Heart left ventricle (tissue), 16 donors: ENCODE results near the gene ACSS3. TPM values are rescaled to one million over a fixed set of nuclear protein-coding genes. Genes with fewer than 3 reads are reported as not detected.
A peak's percentile ranks its signal among the peaks of the same experiment; 100 is the strongest.

ENCODE experiments used
- ATAC-seq, 4 donors: fragments of 200-7000 bp; cut with Tn5 transposase; one replicate each; pipeline ENCODE4 v1.9.1; 2020 to 2022; ENCODE audit warnings: moderate library complexity in 4 of 4, mild to moderate bottlenecking in 3 of 4, moderate number of reproducible peaks in 1 of 4
- DNase-seq, 5 donors: peaks; one replicate each; pipeline ENCODE4 v3.0.0-alpha.2; 2020
- H3K27ac ChIP-seq, 12 donors: fragments of 200-600 bp; sonication (generic) in 4 of 12; one replicate each; pipeline versions ENCODE4 v1.5.0 to v1.8.0; 2016 to 2022; ENCODE audit warnings: mild to moderate bottlenecking in 2 of 12
- H3K27me3 ChIP-seq, 9 donors: fragments of 200-600 bp; sonication (generic) in 2 of 9; one replicate each; pipeline versions ENCODE4 v1.5.1 to v1.8.0; 2016 to 2022; ENCODE audit warnings: mild to moderate bottlenecking in 3 of 9
- H3K36me3 ChIP-seq, 9 donors: fragments of 200-600 bp; sonication (generic) in 2 of 9; one replicate each; pipeline versions ENCODE4 v1.5.0 to v1.8.0; 2018 to 2022; ENCODE audit warnings: mild to moderate bottlenecking in 2 of 9
- H3K4me1 ChIP-seq, 12 donors: fragments of 200-600 bp; sonication (generic) in 4 of 12; one replicate each; pipeline versions ENCODE4 v1.5.0 to v1.8.0; 2016 to 2022; ENCODE audit warnings: mild to moderate bottlenecking in 3 of 12
- H3K4me3 ChIP-seq, 12 donors: fragments of 200-600 bp; sonication (generic) in 4 of 12; one replicate each; pipeline versions ENCODE4 v1.5.0 to v1.8.0; 2017 to 2022; ENCODE audit warnings: mild to moderate bottlenecking in 9 of 12, moderate library complexity in 4 of 12
- H3K9me3 ChIP-seq, 12 donors: fragments of 200-600 bp; sonication (generic) in 4 of 12; one replicate each; pipeline versions ENCODE4 v1.5.0 to v1.8.0; 2016 to 2022; ENCODE audit warnings: mild to moderate bottlenecking in 1 of 12
- CTCF ChIP-seq, 12 donors: fragments of 200-600 bp; sonication (generic) in 4 of 12; IDR thresholded peaks; one replicate each; pipeline versions ENCODE4 v1.5.0 to v1.8.0; 2018 to 2022; ENCODE audit warnings: antibody characterized with exemption in 12 of 12, mild to moderate bottlenecking in 5 of 12
- POLR2A ChIP-seq, 2 donors: fragments of 450-650 bp; IDR thresholded peaks; one replicate each; pipeline ENCODE4 v1.6.1; 2017; ENCODE audit warnings: antibody characterized with exemption in 2 of 2, mild to moderate bottlenecking in 2 of 2, moderate library complexity in 2 of 2
- WGBS, 4 donors: extraction: QIAGEN DNeasy Blood & Tissue Kit in 2 of 4; methylation state at CpG; one replicate each; pipeline versions ENCODE4 v1.1.5 to v1.1.7; 2013 to 2018; 5-methylcytosine and 5-hydroxymethylcytosine counted together
- intact Hi-C, 10 donors: fragments of 100-400 bp; cut with DNase I; formaldehyde crosslinking; loops; one replicate each; pipeline versions ENCODE4 v1.11.1 to v1.14.2; 2022
- polyA plus RNA-seq, 2 donors: library from polyadenylated mRNA; stranded (reverse); fragments of 200-250 nt; gene quantifications; one replicate each; pipeline ENCODE4 v1.2.3, GENCODE V29; 2013
- total RNA-seq, 9 donors: library from RNA; depleted of rRNA in 2 of 9; stranded (reverse); fragments of >200 nt in 2 of 9; fragmentation: NEBNext Ultra II Directional in 3 of 9; extraction: Animal tissue kit (Norgen Biotek cat#: 25700) in 3 of 9; gene quantifications; one replicate each; pipeline versions ENCODE4 v1.1.0 to v1.2.4, GENCODE V29; 2016 to 2023
- donor health status: ischemic (EF 13 %, LVEDD 7.1; RV severe dilation, severe dysfunction).
- donor health status: healthy with polysubstance abuse.
- donor health status: DM: no; HTN: yes; CAD: no.
- donor health status: DM: no; HTN: no; CAD: no.
- donor health status: ischemic (EF 25% LVEDD 6.9; RV normal size, moderate dysfunction).
- donor health status: ischemic (EF 25% LVEDD 5.7; RV mildly dilated, moderate dysfunction).
- donor health status: healthy.
- donor health status: DM: yes; HTN: yes; CAD: no.
- donor health status: ischemic (EF 35%, LVEDD 5.7; RV mildly dilated, moderate dysfunction).
- donor health status: nonischemic (EF 11% LVEDD 7.7; RV severe dilation, severe dysfunction).
- donor health status: DM: yes; HTN: yes; CAD: no.
- donor health status: PGD.
- donor health status: ischemic (EF 29% LVEDD 5.4; RV normal size, mild dysfunction).
- donor health status: nonischemic (EF 23%, LVEDD 6.1; RV moderate dilation, normal function).

The ACSS3 gene
- total and polyA plus RNA-seq, 11 donors, result 8.6 to 36.0 (median 27.5) TPM

GRCh38 chr12:81123611-81124010 is 45.7 kb downstream of the ACSS3 start:
- peaks cover 0 to 5% (median 0%) of the 10 kb centered on the region in 12 donors for H3K4me1 ChIP-seq
- no peak overlapping the region for H3K27ac ChIP-seq
- peaks cover 0 to 2% (median 0%) of the 10 kb centered on the region in 9 donors for H3K36me3 ChIP-seq
- H3K27me3 ChIP-seq, result no peaks in the 10 kb centered on the region
- H3K9me3 ChIP-seq, result peaks cover 0 to 7% (median 0%) of the 10 kb centered on the region in 12 donors
- TF ChIP-seq CTCF (IDR thresholded peaks at IDR 0.05) (no peak), POLR2A (IDR thresholded peaks at IDR 0.05) (no peak)
- 86 to 95% (median 92%) methylated on average over 3 of the region's 3 CpGs for WGBS, 4 donors
- ATAC-seq, result no peak
- intact Hi-C loops, result loop anchor here in 2 of 10 donors (10.0 kb wide), 2 partner anchors 289 to 709 kb away; no protein-coding TSS in a partner anchor
- DNase-seq, result no peak
- no peak overlapping the region for H3K4me3 ChIP-seq

- TF ChIP-seq POLR2A (IDR thresholded peaks at IDR 0.05) (no peak), CTCF (IDR thresholded peaks at IDR 0.05) (no peak)
- Histone ChIP-seq H3K9me3 (peaks cover 0 to 11% (median 0%) of the 10 kb centered on the region in 12 donors), H3K4me1 (peaks cover 0 to 5% (median 0%) of the 10 kb centered on the region in 12 donors), H3K27ac (no peak overlapping the region), H3K27me3 (no peaks in the 10 kb centered on the region), H3K4me3 (no peak overlapping the region), H3K36me3 (no peaks in the 10 kb centered on the region)
- ATAC-seq (no peak), DNase-seq (no peak)
- 84 to 92% (median 86%) methylated on average over 8 of the region's 8 CpGs for WGBS, 4 donors
- intact Hi-C loops, result loop anchor here in 4 of 10 donors (5.0 to 10.0 kb wide), 4 partner anchors 38 to 713 kb away; no protein-coding TSS in a partner anchor
Measured at GRCh38 chr12:81125691-81126090, 47.8 kb downstream of the ACSS3 start.

GRCh38 chr12:81128930-81129554 is 51.2 kb downstream of the ACSS3 start:
- intact Hi-C loops, result loop anchor here in 4 of 10 donors (5.0 to 10.0 kb wide), 4 partner anchors 42 to 717 kb away; no protein-coding TSS in a partner anchor
- no peaks in the 10 kb centered on the region for H3K27me3 ChIP-seq
- 8 to 14% (median 12%) methylated on average over 2 of the region's 2 CpGs for WGBS, 4 donors
- TF ChIP-seq POLR2A (IDR thresholded peaks at IDR 0.05) (no peak), CTCF (IDR thresholded peaks at IDR 0.05) (peak; percentile 46 to 75 (median 66))
- H3K27ac ChIP-seq, result no peak overlapping the region
- H3K4me1 ChIP-seq, result peaks cover 0 to 5% (median 0%) of the 10 kb centered on the region in 12 donors
- H3K36me3 ChIP-seq, result no peaks in the 10 kb centered on the region
- H3K9me3 ChIP-seq, result peaks cover 0 to 9% (median 0%) of the 10 kb centered on the region in 12 donors
- peak in 2 of 5 donors; percentile 7 to 24 for DNase-seq
- H3K4me3 ChIP-seq, result no peak overlapping the region
- peak in 3 of 4 donors; percentile 48 to 76 (median 65) for ATAC-seq

DNA sequence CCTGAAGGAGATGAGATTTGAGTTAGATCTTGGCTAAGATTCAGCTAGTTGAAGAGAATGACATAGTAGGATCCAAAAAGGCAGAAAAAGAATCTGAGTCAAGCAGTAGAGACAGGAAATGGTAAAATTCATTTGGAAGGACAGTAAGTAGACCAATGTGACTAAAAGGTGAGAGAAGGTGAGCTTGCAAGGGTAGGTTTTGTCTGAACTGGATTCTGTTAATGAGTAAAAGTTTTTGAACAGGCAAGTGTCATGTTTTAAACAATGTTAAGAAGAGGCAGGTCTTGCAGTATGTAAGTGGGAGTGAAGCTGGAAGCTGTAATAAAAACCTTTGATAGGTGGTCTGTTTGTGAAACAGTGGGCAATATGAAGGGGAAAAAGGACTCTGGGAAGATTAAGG is 58.6 kb downstream of the ACSS3 start:
- H3K4me1 ChIP-seq, result no peaks in the 10 kb centered on the region
- no peaks in the 10 kb centered on the region for H3K27me3 ChIP-seq
- peaks cover 0 to 13% (median 0%) of the 10 kb centered on the region in 9 donors for H3K36me3 ChIP-seq
- ATAC-seq, result no peak
- H3K27ac ChIP-seq, result no peak overlapping the region
- no peak overlapping the region for H3K4me3 ChIP-seq
- no peaks in the 10 kb centered on the region for H3K9me3 ChIP-seq
- no peak for DNase-seq
- intact Hi-C loops, result no loop called here
- TF ChIP-seq POLR2A (IDR thresholded peaks at IDR 0.05), result no peak
